ENCODE measurements around the gene PCK1. TPM values are rescaled to one million over a fixed set of nuclear protein-coding genes. Genes with fewer than 3 reads are reported as not detected.

Gene PCK1
- total and polyA plus RNA-seq, 2 donors (not counting 3 experiments of a cell fraction or from before 2014, with no cell fraction given), result not detected

GRCh38 chr20:57543754-57544153, 17.2 kb upstream of the PCK1 start:
- Histone ChIP-seq H3K79me2 (ENCODE audit: control insufficient read depth, insufficient read depth, low read length) (no peaks in the 10 kb centered on the region), H3K27me3 (ENCODE audit: control insufficient read depth in 2 of 2, insufficient read depth in 2 of 2, low read length in 2 of 2) (peaks cover 2 to 8% of the 10 kb centered on the region in 2 experiments), H2AFZ (ENCODE audit: low read depth, low read length) (no peak overlapping the region), H3K9ac (replicated peaks; ENCODE audit: extremely low read depth, insufficient read depth, low read length) (no peak overlapping the region), H3K9me3 (replicated peaks; ENCODE audit: control insufficient read depth, insufficient read depth, low read length) (no peaks in the 10 kb centered on the region), H3K4me2 (ENCODE audit: insufficient read depth, low read length) (no peak overlapping the region), H4K20me1 (replicated peaks; ENCODE audit: control insufficient read depth, extremely low read depth, insufficient read depth, low read length) (no peaks in the 10 kb centered on the region), H3K4me1 (ENCODE audit: control insufficient read depth, extremely low read depth, insufficient read depth, low read length) (no peaks in the 10 kb centered on the region), H3K36me3 (ENCODE audit: control insufficient read depth in 2 of 2, extremely low read depth in 1 of 2, insufficient read depth in 2 of 2, low read length in 2 of 2) (no peaks in the 10 kb centered on the region), H3K27ac (ENCODE audit: insufficient read depth, low read depth, low read length) (no peak overlapping the region), H3K9me1 (replicated peaks; ENCODE audit: control insufficient read depth, extremely low read depth, insufficient read depth, low read length) (no peaks in the 10 kb centered on the region), H3K4me3 (replicated peaks in 1 of 3; ENCODE audit: insufficient read depth in 1 of 3, low read depth in 1 of 3, low read length in 3 of 3) (no peak overlapping the region)
- POLR2A ChIA-PET, result no interaction called here
- dilution Hi-C loops (cut with MboI; ENCODE audit: extremely low pct_ligation_motif_present, low sequenced_read_pairs) (no loop called here), intact Hi-C loops (cut with micrococcal nuclease) (no loop called here)
- FAIRE-seq (no peak), DNase-seq (ENCODE audit: low read depth, low spot score) (no peak)
- TF ChIP-seq MAX (IDR thresholded peaks at IDR 0.05; ENCODE audit: insufficient read depth, insufficient read length), result no peak
- no peak for TF ChIP-seq POLR2A (IDR thresholded peaks at IDR 0.05; ENCODE audit: low read depth, low read length)
- TF ChIP-seq GATA2 (IDR thresholded peaks at IDR 0.05; ENCODE audit: insufficient read depth, insufficient read length, low read depth, low read length), result no peak
- TF ChIP-seq MYC (IDR thresholded peaks at IDR 0.05; ENCODE audit: low read depth, low read length), result no peak
- TF ChIP-seq FOS (IDR thresholded peaks at IDR 0.05; ENCODE audit: borderline replicate concordance, insufficient read depth, low read length), result no peak
- TF ChIP-seq, protein P1, sequence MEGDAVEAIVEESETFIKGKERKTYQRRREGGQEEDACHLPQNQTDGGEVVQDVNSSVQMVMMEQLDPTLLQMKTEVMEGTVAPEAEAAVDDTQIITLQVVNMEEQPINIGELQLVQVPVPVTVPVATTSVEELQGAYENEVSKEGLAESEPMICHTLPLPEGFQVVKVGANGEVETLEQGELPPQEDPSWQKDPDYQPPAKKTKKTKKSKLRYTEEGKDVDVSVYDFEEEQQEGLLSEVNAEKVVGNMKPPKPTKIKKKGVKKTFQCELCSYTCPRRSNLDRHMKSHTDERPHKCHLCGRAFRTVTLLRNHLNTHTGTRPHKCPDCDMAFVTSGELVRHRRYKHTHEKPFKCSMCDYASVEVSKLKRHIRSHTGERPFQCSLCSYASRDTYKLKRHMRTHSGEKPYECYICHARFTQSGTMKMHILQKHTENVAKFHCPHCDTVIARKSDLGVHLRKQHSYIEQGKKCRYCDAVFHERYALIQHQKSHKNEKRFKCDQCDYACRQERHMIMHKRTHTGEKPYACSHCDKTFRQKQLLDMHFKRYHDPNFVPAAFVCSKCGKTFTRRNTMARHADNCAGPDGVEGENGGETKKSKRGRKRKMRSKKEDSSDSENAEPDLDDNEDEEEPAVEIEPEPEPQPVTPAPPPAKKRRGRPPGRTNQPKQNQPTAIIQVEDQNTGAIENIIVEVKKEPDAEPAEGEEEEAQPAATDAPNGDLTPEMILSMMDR (IDR thresholded peaks at IDR 0.05; ENCODE audit: extremely low read depth in 1 of 2, insufficient read depth in 1 of 2, low read depth in 1 of 2, low read length in 2 of 2), result no peak
- no peak for TF ChIP-seq EZH2 (IDR thresholded peaks at IDR 0.05; ENCODE audit: borderline replicate concordance, low read depth, low read length, severe bottlenecking)
- TF ChIP-seq JUN (IDR thresholded peaks at IDR 0.05; ENCODE audit: borderline replicate concordance, insufficient read depth, insufficient read length, low read depth), result no peak
- no peak for TF ChIP-seq POLR2AphosphoS5 (IDR thresholded peaks at IDR 0.05; ENCODE audit: insufficient read depth, low read depth, low read length)
- CTCF ChIA-PET, result no interaction called here
- BruUV-seq (replicated peaks), result no TSS peak

All from endothelial cell of umbilical vein (primary cell).